Ovary (tissue), 9 donors: ENCODE results near the gene MAPKAPK2. TPM values are rescaled to one million over a fixed set of nuclear protein-coding genes. Genes with fewer than 3 reads are reported as not detected.

Experiments used
- DNase-seq, 5 donors: peaks; one replicate each; pipeline ENCODE4 v3.0.0-alpha.2; 2019 to 2020
- H3K27ac ChIP-seq, 2 donors: fragments of 200-600 bp; one replicate each; pipeline versions ENCODE4 v1.5.1 to v1.8.0; 2019 to 2022
- H3K27me3 ChIP-seq: fragments of 200-600 bp; one replicate; pipeline ENCODE4 v1.8.0; 2022
- H3K36me3 ChIP-seq: fragments of 200-600 bp; sonication (generic); one replicate; pipeline ENCODE4 v1.5.1; 2019
- H3K4me1 ChIP-seq: one replicate; pipeline ENCODE4 v1.8.1; 2013; ENCODE audit warnings: mild to moderate bottlenecking, moderate library complexity; ENCODE audit not compliant: insufficient read depth
- H3K4me3 ChIP-seq: fragments of 200-600 bp; sonication (generic); one replicate; pipeline ENCODE4 v1.5.1; 2017
- H3K9me3 ChIP-seq, 2 donors: fragments of 200-600 bp in 1 of 2; sonication (generic) in 1 of 2; one replicate each; pipeline versions ENCODE4 v1.5.1 to v1.8.1; 2013 to 2019; ENCODE audit warnings: mild to moderate bottlenecking in 1 of 2, moderate library complexity in 1 of 2
- EP300 ChIP-seq: sonication (generic); formaldehyde crosslinking; IDR thresholded peaks from one replicate; pipeline ENCODE4 v1.6.1; 2017; ENCODE audit warnings: antibody characterized with exemption
- POLR2A ChIP-seq: fragments of 450-650 bp; IDR thresholded peaks from one replicate; pipeline ENCODE4 v1.6.1; 2017; ENCODE audit warnings: antibody characterized with exemption, mild to moderate bottlenecking, moderate library complexity
- WGBS, 3 donors: extraction: QIAGEN DNeasy Blood & Tissue Kit in 1 of 3; methylation state at CpG; one replicate each; pipeline versions ENCODE4 v1.1.5 to v1.1.7; 2013 to 2017; 5-methylcytosine and 5-hydroxymethylcytosine counted together
- intact Hi-C, 4 donors: fragments of 100-400 bp; cut with DNase I; formaldehyde crosslinking; loops; one replicate each; pipeline versions ENCODE4 v1.11.0 to v1.15.1; 2022 to 2023
- polyA plus RNA-seq, 2 donors: library from polyadenylated mRNA; stranded (reverse); fragments of 200-250 nt in 1 of 2; fragments of 350-450 nt in 1 of 2; fragmentation: Illumina TruSeq in 1 of 2; extraction: RNeasy Lipid Tissue Mini Kit (QIAGEN cat#74804) in 1 of 2; gene quantifications; one replicate each; pipeline ENCODE4 v1.2.3, GENCODE V29; 2013 to 2014
- total RNA-seq, 7 donors: library from RNA; depleted of rRNA in 2 of 7; stranded (reverse); fragments of >200 nt in 2 of 7; fragmentation: NEBNext Ultra II Directional in 3 of 7; extraction: Animal tissue kit (Norgen Biotek cat#: 25700) in 3 of 7; gene quantifications; one replicate each; pipeline versions ENCODE4 v1.1.0 to v1.2.4, GENCODE V29; 2016 to 2023
- TF ChIP-seq, protein P1 (sequence below), 3 donors: fragments of 450-650 bp in 2 of 3; fragments of 200-600 bp in 1 of 3; IDR thresholded peaks; one replicate each; pipeline versions ENCODE4 v1.5.1 to v1.8.0; 2016 to 2022; ENCODE audit warnings: antibody characterized with exemption in 3 of 3, mild to moderate bottlenecking in 1 of 3
- donor health status: DM: no; HTN: no; CAD: no; lungs with moderate emphysema.
- donor health status: DM: no; HTN: no; CAD: no.
- donor health status: Bipolar disorder and iron deficiency.
- donor health status: DM: yes; HTN: yes; CAD: no.
- donor health status: DM: no; HTN: no; CAD: no.
- donor health status: DM: yes; HTN: yes; CAD: no.

The MAPKAPK2 gene
- total and polyA plus RNA-seq, 9 donors = 28.4 to 71.2 (median 64.7) TPM

DNA sequence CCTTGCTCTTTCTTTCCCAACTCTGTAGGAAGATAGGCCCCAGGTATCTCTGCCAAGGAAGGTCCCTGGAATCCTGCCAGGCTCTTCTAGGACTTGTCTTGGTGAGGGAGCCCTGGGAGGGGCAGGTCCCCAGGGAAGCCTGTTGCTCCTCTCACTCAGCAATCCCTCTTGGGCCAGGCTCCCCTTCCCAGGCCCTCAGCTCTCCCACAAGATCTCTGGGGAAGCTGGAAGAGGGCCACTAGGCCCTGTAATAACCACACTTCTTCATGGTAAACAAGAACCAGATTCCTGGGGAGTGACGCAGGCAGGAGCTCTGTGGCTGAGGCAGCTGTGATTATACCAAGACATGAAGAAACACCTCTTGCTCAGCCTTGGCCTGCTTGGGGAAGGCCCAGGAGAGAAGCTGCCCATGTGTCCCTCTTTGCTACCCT, 9.9 kb upstream of the MAPKAPK2 start:
- H3K27ac ChIP-seq = peak overlapping the region in 1 of 2 donors; percentile 76
- H3K4me1 ChIP-seq = peaks cover 6% of the 10 kb centered on the region
- H3K36me3 ChIP-seq = no peaks in the 10 kb centered on the region
- intact Hi-C loops = loop anchor here in 1 of 4 donors (5.0 kb wide), 1 partner anchor 42 kb away; no protein-coding TSS in a partner anchor
- 15 to 23% (median 21%) methylated on average over 1 of the region's 1 CpG for WGBS, 3 donors
- TF ChIP-seq, protein P1, sequence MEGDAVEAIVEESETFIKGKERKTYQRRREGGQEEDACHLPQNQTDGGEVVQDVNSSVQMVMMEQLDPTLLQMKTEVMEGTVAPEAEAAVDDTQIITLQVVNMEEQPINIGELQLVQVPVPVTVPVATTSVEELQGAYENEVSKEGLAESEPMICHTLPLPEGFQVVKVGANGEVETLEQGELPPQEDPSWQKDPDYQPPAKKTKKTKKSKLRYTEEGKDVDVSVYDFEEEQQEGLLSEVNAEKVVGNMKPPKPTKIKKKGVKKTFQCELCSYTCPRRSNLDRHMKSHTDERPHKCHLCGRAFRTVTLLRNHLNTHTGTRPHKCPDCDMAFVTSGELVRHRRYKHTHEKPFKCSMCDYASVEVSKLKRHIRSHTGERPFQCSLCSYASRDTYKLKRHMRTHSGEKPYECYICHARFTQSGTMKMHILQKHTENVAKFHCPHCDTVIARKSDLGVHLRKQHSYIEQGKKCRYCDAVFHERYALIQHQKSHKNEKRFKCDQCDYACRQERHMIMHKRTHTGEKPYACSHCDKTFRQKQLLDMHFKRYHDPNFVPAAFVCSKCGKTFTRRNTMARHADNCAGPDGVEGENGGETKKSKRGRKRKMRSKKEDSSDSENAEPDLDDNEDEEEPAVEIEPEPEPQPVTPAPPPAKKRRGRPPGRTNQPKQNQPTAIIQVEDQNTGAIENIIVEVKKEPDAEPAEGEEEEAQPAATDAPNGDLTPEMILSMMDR (IDR thresholded peaks at IDR 0.05) = no peak
- TF ChIP-seq EP300 = no peak
- peak; percentile 77 to 91 (median 84) for DNase-seq
- no peaks in the 10 kb centered on the region for H3K27me3 ChIP-seq
- H3K9me3 ChIP-seq = no peaks in the 10 kb centered on the region
- no peak overlapping the region for H3K4me3 ChIP-seq

DNA sequence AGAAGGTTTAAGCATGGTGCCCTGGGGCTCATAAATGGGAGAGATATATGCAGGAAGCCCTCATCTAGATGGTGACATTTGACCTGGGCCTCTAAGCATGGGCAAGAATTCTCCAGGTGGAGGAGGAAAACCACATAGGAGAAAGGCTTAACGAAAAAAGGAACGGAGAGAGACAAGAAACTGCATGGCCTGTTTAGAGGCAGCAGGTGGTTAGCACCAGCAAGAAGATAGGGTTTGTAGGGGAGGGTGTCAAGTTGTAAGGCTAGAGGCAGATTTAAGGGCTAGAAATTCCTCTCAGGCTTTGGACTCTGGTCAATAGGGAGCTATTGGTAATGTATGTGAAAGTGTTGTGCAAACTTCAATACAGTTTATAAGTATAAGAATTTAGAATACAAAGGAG, 8.2 kb upstream of the MAPKAPK2 start:
- Histone ChIP-seq H3K27ac (no peak overlapping the region), H3K4me1 (peaks cover 6% of the 10 kb centered on the region), H3K27me3 (no peaks in the 10 kb centered on the region), H3K4me3 (no peak overlapping the region), H3K9me3 (no peaks in the 10 kb centered on the region), H3K36me3 (no peaks in the 10 kb centered on the region)
- no peak for DNase-seq
- WGBS, 3 donors = 83 to 92% (median 91%) methylated on average over 2 of the region's 2 CpGs
- intact Hi-C loops = no loop called here
- TF ChIP-seq EP300 (no peak), POLR2A (no peak)
- TF ChIP-seq, protein P1 (IDR thresholded peaks at IDR 0.05) = no peak

DNA sequence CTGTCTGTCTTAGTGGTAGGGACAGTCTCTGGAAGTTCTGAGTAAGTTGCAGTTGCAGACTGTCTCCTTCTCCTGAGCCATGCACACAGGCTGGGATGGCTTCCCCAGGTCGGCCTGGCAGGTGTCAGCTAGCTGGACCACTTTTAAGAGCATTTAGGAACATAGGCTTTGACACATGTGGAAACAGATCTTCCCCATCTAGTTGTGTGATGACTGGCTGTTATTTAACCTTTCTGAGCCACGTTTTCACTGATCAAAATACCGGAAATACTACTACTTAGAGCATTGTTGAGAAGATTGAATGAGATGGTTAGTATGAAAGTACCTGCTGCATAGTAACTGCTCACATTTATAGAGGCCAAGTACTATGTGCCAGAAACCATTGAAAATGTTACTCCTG, 6.2 kb upstream of the MAPKAPK2 start:
- intact Hi-C loops = no loop called here
- H3K27me3 ChIP-seq = no peaks in the 10 kb centered on the region
- no peaks in the 10 kb centered on the region for H3K36me3 ChIP-seq
- no peak for TF ChIP-seq EP300
- no peak for TF ChIP-seq POLR2A
- TF ChIP-seq, protein P1 (IDR thresholded peaks at IDR 0.05) = no peak
- H3K9me3 ChIP-seq = no peaks in the 10 kb centered on the region
- H3K4me1 ChIP-seq = peaks cover 6% of the 10 kb centered on the region
- DNase-seq = no peak
- no peak overlapping the region for H3K27ac ChIP-seq
- WGBS, 3 donors = 71 to 77% (median 72%) methylated on average over 3 of the region's 3 CpGs
- no peak overlapping the region for H3K4me3 ChIP-seq

DNA sequence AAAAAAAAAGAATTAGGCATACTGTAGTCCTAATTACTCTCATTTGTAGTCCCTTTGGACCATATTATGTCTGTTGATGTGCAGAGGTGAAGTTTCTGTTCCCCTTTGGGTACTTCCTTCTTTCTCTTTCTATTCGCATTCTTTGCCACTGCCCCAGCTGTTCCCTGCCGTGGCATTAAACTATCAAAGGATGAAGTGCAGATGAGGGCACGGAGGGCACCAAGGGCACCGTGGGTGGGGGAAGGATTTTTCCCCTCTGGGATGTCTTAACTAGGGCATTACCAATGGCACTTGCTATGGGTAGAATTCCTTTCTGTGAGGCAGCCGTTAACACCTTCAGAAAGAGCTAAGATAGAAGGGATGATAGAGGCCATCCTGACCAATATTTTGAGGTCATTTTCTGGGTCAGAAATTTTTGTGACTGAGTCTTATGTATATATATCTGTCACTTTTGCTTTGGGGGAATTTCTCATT, 4.9 kb upstream of the MAPKAPK2 start:
- no peak overlapping the region for H3K4me3 ChIP-seq
- H3K36me3 ChIP-seq = no peaks in the 10 kb centered on the region
- H3K27ac ChIP-seq = no peak overlapping the region
- no peak for TF ChIP-seq EP300
- TF ChIP-seq POLR2A = no peak
- TF ChIP-seq, protein P1 (IDR thresholded peaks at IDR 0.05) = no peak
- intact Hi-C loops = no loop called here
- no peaks in the 10 kb centered on the region for H3K9me3 ChIP-seq
- peaks cover 6% of the 10 kb centered on the region for H3K4me1 ChIP-seq
- no peaks in the 10 kb centered on the region for H3K27me3 ChIP-seq
- DNase-seq = no peak
- 52 to 63% (median 56%) methylated on average over 5 of the region's 5 CpGs for WGBS, 3 donors
